ENCODE measurements around the gene NLRP1.
A peak's percentile ranks its signal among the peaks of the same experiment; 100 is the strongest.

Gene NLRP1

GRCh38 chr17:5514976-5515375, 69.3 kb downstream of the NLRP1 start:
- no peak for DNase-seq (ENCODE audit: low read depth in 1 of 2, low spot score in 1 of 2)
- H3K27ac ChIP-seq (replicated peaks), result no peak overlapping the region
- no peaks in the 10 kb centered on the region for H3K27me3 ChIP-seq (ENCODE audit: insufficient read depth, poor library complexity, severe bottlenecking)
- TF ChIP-seq REST (IDR thresholded peaks at IDR 0.05; ENCODE audit: insufficient replicate concordance, low read depth), result no peak
- TF ChIP-seq POLR2AphosphoS5 (IDR thresholded peaks at IDR 0.05; ENCODE audit: low read depth), result no peak
- TF ChIP-seq GABPA (IDR thresholded peaks at IDR 0.05; ENCODE audit: low read depth), result no peak
- no peak for TF ChIP-seq SPI1 (IDR thresholded peaks at IDR 0.05; ENCODE audit: borderline replicate concordance, low read depth)
- no peak for TF ChIP-seq CTCF (IDR thresholded peaks at IDR 0.05; ENCODE audit: insufficient read depth, low read length)
- no peak overlapping the region for H3K4me3 ChIP-seq (replicated peaks; ENCODE audit: insufficient read depth, low read length)

GRCh38 chr17:5513628-5514027, 70.7 kb downstream of the NLRP1 start:
- no peak overlapping the region for H3K4me3 ChIP-seq (replicated peaks; ENCODE audit: insufficient read depth, low read length)
- no peak overlapping the region for H3K27ac ChIP-seq (replicated peaks)
- H3K27me3 ChIP-seq (ENCODE audit: insufficient read depth, poor library complexity, severe bottlenecking), result no peaks in the 10 kb centered on the region
- TF ChIP-seq POLR2AphosphoS5 (IDR thresholded peaks at IDR 0.05; ENCODE audit: low read depth) (no peak), REST (IDR thresholded peaks at IDR 0.05; ENCODE audit: insufficient replicate concordance, low read depth) (no peak), CTCF (IDR thresholded peaks at IDR 0.05; ENCODE audit: insufficient read depth, low read length) (no peak), GABPA (IDR thresholded peaks at IDR 0.05; ENCODE audit: low read depth) (no peak), SPI1 (IDR thresholded peaks at IDR 0.05; ENCODE audit: borderline replicate concordance, low read depth) (no peak)
- peak in 1 of 2 experiments; percentile 8 for DNase-seq (ENCODE audit: low read depth in 1 of 2, low spot score in 1 of 2)

GRCh38 chr17:5511401-5512225, 72.7 kb downstream of the NLRP1 start:
- H3K27me3 ChIP-seq (ENCODE audit: insufficient read depth, poor library complexity, severe bottlenecking), result no peaks in the 10 kb centered on the region
- H3K27ac ChIP-seq (replicated peaks), result no peak overlapping the region
- DNase-seq (ENCODE audit: low read depth in 1 of 2, low spot score in 1 of 2), result no peak
- no peak overlapping the region for H3K4me3 ChIP-seq (replicated peaks; ENCODE audit: insufficient read depth, low read length)
- TF ChIP-seq POLR2AphosphoS5 (IDR thresholded peaks at IDR 0.05; ENCODE audit: low read depth) (no peak), SPI1 (IDR thresholded peaks at IDR 0.05; ENCODE audit: borderline replicate concordance, low read depth) (no peak), GABPA (IDR thresholded peaks at IDR 0.05; ENCODE audit: low read depth) (no peak), REST (IDR thresholded peaks at IDR 0.05; ENCODE audit: insufficient replicate concordance, low read depth) (no peak), CTCF (IDR thresholded peaks at IDR 0.05; ENCODE audit: insufficient read depth, low read length) (no peak)

Data from HL-60 (cell line).